Activated T-helper 1 cell treated with anti-CD3 and anti-CD28 coated beads, Interleukin-12 subunit alpha, Interleukin-12 subunit beta, Interleukin-2, Interleukin-4 antibody, amounts not matched to agents 30 ng/mL and 10 ng/mL and 1 ng/mL, durations not matched to agents 14 hours and 24 hours and 36 hours (primary cell): ENCODE measurements around the gene HS6ST1. TPM values are rescaled to one million over a fixed set of nuclear protein-coding genes. Genes with fewer than 3 reads are reported as not detected.
"Not testable (repeated sequence)": the region's sequence is repeated elsewhere in the genome, so short reads cannot be mapped to it uniquely, and the experiment has no call there.

Experiments used
- DNase-seq: peaks from one replicate; pipeline ENCODE4 v3.0.0; 2021; ENCODE audit warnings: low spot score
- H3K27ac Mint-ChIP-seq: one replicate; pipeline ENCODE4 v1.8.0; 2021; ENCODE audit warnings: mild to moderate bottlenecking, mixed read lengths
- H3K27me3 Mint-ChIP-seq: one replicate; pipeline ENCODE4 v1.8.0; 2022; ENCODE audit warnings: mild to moderate bottlenecking, moderate library complexity, mixed read lengths; ENCODE audit not compliant: insufficient read depth
- H3K36me3 Mint-ChIP-seq: one replicate; pipeline ENCODE4 v1.8.0; 2021; ENCODE audit warnings: low read depth, mixed read lengths
- H3K4me1 Mint-ChIP-seq: one replicate; pipeline ENCODE4 v1.8.0; 2021; ENCODE audit warnings: low read depth, mixed read lengths
- H3K4me3 Mint-ChIP-seq: one replicate; pipeline ENCODE4 v1.8.0; 2021; ENCODE audit warnings: mild to moderate bottlenecking, moderate library complexity, mixed read lengths
- H3K9me3 Mint-ChIP-seq: one replicate; pipeline ENCODE4 v1.8.0; 2021; ENCODE audit warnings: mixed read lengths
- intact Hi-C: fragments of 100-400 bp; cut with micrococcal nuclease; formaldehyde crosslinking; loops from one replicate; pipeline ENCODE4 v1.15.1; 2024
- total RNA-seq: library from RNA; stranded (reverse); gene quantifications from 2 replicates; pipeline ENCODE4 v1.2.3, GENCODE V29; 2022

HS6ST1 gene
- total RNA-seq, 1 donor from 2014 or later = 22.3 TPM

DNA sequence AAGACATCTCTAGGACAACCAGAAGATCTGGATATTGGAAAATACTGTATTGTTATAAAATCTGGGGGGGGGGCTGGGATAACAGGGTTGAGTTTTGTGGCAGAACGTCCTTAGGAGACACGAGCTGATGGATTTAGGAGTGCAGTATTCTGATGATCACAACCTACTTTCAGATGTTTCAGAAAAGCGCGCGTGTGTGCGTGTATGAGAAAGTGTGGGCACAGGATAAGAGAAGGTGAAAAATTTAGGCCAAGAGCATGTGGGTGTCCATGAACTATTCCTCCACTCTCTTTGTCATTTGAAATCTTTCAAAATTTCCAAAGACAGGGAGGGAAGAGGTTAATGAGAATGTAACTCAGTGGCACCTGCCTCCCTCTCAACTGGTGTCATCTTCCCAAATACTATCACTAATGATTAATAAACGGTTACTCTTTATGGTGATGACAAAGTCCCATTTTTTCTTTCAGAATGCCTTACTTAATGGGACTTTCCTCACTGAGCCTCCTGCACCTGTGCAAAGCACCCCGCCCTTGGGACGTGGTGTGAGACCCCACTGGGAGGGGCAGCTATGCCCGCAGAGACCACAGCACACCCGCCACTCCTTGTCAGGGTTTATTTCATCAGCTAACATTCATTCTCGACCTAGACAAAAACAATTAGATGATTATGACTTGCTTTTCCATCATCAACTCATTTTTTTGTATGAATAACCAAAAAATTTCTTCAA, 53.6 kb downstream of the HS6ST1 start:
- no peak for DNase-seq
- Mint-ChIP-seq H3K4me1 (no peaks in the 10 kb centered on the region), H3K27me3 (no peaks in the 10 kb centered on the region), H3K4me3 (no peak overlapping the region), H3K36me3 (no peaks in the 10 kb centered on the region), H3K27ac (no peak overlapping the region), H3K9me3 (no peaks in the 10 kb centered on the region)
- intact Hi-C loops = no loop called here

DNA sequence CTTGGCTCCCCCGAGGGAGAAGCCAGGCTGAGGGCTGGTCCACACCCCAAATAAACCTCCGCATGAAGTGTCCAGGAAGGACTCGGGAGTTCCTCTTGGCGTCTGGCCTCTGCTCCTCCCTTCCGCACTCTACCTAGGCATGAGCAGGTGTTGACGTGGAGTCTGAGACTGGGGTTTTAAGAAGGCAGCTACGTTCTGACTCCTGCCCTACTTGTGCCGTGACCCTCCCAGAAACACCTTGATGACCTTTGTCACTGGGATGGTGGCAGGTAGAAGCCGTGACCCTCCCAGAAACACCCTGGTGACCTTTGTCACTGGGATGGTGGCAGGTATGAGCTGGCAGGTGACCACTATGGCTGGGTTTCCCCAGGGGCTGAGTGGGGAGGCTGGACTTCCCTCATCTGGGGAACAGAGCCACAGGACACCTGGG, 54.8 kb downstream of the HS6ST1 start:
- H3K27me3 Mint-ChIP-seq = peaks cover 1% of the 10 kb centered on the region
- no peaks in the 10 kb centered on the region for H3K9me3 Mint-ChIP-seq
- H3K36me3 Mint-ChIP-seq = no peaks in the 10 kb centered on the region
- DNase-seq = no peak
- no peak overlapping the region for H3K4me3 Mint-ChIP-seq
- no peaks in the 10 kb centered on the region for H3K4me1 Mint-ChIP-seq
- no peak overlapping the region for H3K27ac Mint-ChIP-seq
- intact Hi-C loops = no loop called here

DNA sequence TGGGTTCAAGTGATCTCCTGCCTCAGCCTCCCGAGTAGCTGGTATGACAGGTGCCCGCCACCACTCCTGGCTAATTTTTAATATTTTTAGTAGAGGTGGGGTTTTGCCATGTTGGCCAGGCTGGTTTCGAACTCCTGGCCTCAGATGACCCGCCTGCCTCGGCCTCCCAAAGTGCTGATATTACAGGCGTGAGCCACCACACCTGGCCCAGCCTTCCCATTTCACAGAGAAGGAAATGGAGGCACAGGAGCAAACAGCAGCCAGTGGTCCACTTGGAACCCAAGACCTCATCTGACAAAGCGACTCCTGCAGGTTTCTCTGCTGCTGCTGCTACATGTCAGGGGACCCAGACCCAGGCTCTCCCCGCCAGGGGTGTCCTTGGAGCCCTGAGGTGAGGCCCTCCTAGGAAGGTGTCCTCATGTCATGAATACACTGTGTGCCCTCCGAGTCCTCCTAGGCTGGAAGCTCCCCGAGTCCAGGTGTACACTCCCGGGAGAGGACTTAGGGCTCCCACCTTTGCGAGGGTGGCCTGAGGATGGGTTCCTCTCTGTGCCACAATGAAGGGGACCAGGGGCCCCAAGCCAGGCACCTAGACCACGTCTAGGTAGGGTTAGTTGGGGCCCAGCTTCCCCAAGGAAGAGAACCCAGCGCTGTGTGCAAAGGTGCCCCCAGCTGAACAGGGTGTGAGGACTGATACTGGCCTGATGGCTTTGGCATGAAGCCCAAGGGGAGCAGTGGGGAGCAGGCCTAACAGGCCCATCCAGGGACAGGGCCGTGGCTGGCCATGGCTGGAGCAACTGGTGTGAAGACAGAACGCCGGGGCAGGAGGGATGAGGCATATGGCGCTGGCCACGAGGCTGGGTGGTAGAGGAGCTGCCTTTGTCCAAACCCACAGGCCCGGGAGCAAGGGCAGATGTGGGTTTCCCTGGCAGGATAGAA, 56.1 kb downstream of the HS6ST1 start:
- intact Hi-C loops = no loop called here

DNA sequence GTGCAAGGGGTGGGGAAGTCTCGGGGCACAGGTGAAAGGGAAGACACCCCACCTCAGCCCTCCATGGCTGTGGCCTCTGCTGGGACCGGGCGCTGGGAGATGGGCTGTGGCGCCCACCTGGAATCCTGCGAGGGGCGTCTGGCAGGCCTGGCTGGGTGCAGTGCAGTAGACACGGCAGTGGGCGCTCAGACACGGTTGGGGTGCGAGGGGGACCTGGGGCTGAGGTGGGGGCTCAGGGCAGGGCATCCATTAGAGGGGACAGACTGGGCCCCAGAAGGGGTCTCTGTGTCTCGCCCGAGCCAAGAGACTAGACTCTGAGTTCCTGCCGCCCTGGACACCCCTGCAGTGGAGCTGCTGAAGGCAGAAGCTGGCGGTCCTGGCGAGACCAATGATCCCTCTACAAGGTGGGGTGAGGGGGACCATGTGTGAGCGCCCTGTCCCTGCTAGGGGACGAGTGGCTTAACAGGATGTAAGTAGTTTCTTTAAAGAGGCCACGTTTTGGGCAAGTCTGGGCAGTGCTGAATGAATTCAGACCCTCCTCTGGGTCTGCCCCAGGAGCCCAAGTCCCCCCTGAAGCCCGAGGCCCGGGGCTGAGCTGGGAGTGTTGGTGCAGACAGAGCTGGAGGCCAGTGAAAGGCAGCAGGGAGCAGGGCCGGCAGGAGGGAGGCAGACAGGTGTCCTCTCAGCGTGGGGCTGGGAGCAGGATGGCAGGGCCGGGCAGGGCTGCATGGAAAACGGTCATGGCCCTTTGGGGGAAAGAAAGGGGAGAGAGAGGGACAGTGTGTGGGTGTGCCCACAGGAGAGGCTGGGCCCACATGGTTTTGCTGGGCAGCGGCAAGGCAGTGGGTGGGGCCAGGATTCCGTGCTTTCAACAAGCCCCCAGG, 57.2 kb downstream of the HS6ST1 start:
- Mint-ChIP-seq H3K4me1 (no peaks in the 10 kb centered on the region), H3K27me3 (peaks cover 10% of the 10 kb centered on the region), H3K9me3 (no peaks in the 10 kb centered on the region), H3K4me3 (no peak overlapping the region), H3K36me3 (no peaks in the 10 kb centered on the region), H3K27ac (no peak overlapping the region)
- intact Hi-C loops = no loop called here
- no peak for DNase-seq

More for the DNA sequence above, 56.1 kb downstream of the HS6ST1 start:
- Mint-ChIP-seq H3K4me1 (no peaks in the 10 kb centered on the region), H3K27me3 (peaks cover 2% of the 10 kb centered on the region), H3K36me3 (no peaks in the 10 kb centered on the region), H3K9me3 (no peaks in the 10 kb centered on the region), H3K27ac (no peak overlapping the region), H3K4me3 (no peak overlapping the region)
- DNase-seq = no peak

DNA sequence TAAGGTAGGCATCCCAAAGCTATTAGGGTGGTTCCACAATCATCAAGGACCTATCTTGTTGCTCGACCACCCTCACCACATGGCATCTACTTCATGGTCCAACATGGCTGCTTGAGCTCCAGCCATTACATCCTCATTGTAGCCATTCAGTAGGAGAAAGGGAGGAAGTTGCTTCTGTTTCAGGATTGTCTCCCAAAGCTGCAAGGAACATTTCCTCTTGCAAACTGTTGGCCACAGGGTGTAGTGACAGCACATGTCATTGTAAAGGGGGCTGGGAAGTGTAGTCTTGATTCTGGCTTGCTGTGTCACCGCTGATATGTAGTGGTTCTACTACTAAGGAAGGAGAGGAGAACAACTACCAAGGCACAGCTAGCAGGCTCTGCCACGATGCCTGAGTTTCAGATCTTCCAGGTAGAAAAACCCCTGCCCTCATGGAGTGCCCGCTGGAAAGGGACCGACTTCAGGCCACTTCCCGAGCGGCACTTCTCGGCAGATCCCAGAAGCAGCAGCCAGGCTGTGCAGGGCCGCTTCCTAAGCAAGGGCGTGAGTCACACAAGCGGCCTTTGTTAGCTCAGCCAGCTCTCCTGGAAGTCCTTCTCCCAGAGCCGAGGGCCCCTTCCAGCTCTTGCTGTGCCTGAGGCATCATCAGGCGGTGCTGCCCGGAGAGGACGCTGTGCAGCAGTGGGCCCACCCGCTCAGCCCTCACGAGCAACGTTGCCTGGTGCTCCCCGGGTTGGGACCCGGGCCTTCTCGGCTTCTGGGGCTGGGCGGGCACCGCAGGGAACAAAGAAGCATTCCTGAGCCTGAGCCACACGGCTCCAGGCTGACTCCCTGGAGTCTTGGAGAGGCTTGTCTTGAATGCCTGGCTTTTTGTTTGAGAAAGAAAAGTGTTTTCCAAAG, 58.2 kb downstream of the HS6ST1 start:
- no peak overlapping the region for H3K4me3 Mint-ChIP-seq
- H3K4me1 Mint-ChIP-seq = no peaks in the 10 kb centered on the region
- H3K36me3 Mint-ChIP-seq = no peaks in the 10 kb centered on the region
- H3K27me3 Mint-ChIP-seq = peaks cover 13% of the 10 kb centered on the region
- no peak overlapping the region for H3K27ac Mint-ChIP-seq
- intact Hi-C loops = no loop called here
- DNase-seq = no peak
- no peaks in the 10 kb centered on the region for H3K9me3 Mint-ChIP-seq

DNA sequence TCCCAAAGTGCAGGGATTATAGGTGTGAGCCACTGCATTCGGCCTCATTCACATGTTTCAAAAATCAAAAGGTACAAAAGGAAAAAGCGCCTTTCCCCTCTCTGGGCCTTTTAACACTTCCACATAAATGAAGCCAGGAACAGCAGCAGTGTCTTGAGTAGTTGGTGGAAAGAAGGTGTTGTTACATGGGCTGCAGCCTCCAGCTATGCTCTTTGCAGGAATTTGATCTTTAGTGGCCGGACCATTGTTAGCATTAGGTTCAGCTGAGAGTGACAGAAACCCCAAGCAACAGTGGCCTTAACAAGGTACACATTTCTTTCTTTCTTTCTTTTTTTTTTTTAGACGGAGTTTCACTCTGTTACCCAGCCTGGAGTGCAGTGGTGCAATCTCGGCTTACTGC, 59.1 kb downstream of the HS6ST1 start:
- Mint-ChIP-seq H3K36me3 (no peaks in the 10 kb centered on the region), H3K27ac (no peak overlapping the region), H3K27me3 (peaks cover 16% of the 10 kb centered on the region), H3K9me3 (no peaks in the 10 kb centered on the region), H3K4me3 (no peak overlapping the region), H3K4me1 (no peaks in the 10 kb centered on the region)
- intact Hi-C loops = no loop called here
- no peak for DNase-seq

GRCh38 chr2:128258218-128258617, 60.5 kb downstream of the HS6ST1 start:
- Mint-ChIP-seq H3K27ac (no peak overlapping the region), H3K27me3 (peaks cover 16% of the 10 kb centered on the region), H3K36me3 (no peaks in the 10 kb centered on the region), H3K4me1 (no peaks in the 10 kb centered on the region), H3K9me3 (no peaks in the 10 kb centered on the region), H3K4me3 (no peak overlapping the region)
- intact Hi-C loops = no loop called here
- no peak for DNase-seq

DNA sequence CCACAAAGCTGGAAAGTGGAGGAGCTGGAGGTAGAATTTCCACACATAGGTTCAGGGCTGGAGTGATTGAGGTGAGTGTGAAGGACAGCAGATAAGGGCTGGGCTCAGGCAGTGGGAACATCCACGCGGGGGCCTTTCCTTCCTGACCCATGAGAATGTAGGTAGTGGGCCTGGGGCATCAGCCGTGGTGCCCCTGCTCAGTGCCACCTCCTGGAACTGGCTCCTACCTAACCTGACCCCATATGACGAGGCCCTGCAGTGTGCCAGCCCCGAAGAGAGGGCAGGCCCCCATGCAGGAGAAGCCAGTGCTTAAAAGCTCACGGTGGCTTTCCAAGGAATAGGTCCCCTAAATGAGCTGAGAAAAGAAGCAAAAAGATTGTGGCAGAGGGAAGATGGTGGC, 66.2 kb downstream of the HS6ST1 start:
- peaks cover 15% of the 10 kb centered on the region for H3K27me3 Mint-ChIP-seq
- no peak overlapping the region for H3K27ac Mint-ChIP-seq
- no peaks in the 10 kb centered on the region for H3K9me3 Mint-ChIP-seq
- H3K4me1 Mint-ChIP-seq = no peaks in the 10 kb centered on the region
- no peak for DNase-seq
- no peaks in the 10 kb centered on the region for H3K36me3 Mint-ChIP-seq
- H3K4me3 Mint-ChIP-seq = no peak overlapping the region
- intact Hi-C loops = loop anchor here (5.0 kb wide), 1 partner anchor 270 kb away; no protein-coding TSS in a partner anchor

DNA sequence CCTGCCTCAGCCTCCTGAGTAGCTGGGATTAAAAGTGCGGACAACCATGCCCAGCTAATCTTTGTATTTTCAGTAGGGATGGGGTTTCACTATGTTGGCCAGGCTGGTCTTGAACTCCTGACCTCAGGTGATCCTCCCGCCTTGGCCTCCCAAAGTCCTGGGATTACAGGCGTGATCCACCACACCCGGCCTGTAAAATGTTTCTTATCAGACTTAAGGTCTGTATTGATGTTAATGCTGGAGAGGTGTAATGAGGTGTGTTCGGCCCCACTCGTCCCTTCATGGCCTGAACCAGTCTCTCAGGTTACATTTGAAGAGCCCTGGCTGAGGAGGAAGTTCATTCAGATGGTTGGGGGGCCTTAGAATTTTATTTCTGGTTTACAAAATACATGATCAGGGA, 66.6 kb downstream of the HS6ST1 start:
- H3K4me3 Mint-ChIP-seq, H3K9me3 Mint-ChIP-seq, H3K36me3 Mint-ChIP-seq, H3K4me1 Mint-ChIP-seq, H3K27ac Mint-ChIP-seq, DNase-seq: not testable (repeated sequence)
- peaks cover 13% of the 10 kb centered on the region for H3K27me3 Mint-ChIP-seq
- intact Hi-C loops = loop anchor here (5.0 kb wide), 1 partner anchor 270 kb away; no protein-coding TSS in a partner anchor

DNA sequence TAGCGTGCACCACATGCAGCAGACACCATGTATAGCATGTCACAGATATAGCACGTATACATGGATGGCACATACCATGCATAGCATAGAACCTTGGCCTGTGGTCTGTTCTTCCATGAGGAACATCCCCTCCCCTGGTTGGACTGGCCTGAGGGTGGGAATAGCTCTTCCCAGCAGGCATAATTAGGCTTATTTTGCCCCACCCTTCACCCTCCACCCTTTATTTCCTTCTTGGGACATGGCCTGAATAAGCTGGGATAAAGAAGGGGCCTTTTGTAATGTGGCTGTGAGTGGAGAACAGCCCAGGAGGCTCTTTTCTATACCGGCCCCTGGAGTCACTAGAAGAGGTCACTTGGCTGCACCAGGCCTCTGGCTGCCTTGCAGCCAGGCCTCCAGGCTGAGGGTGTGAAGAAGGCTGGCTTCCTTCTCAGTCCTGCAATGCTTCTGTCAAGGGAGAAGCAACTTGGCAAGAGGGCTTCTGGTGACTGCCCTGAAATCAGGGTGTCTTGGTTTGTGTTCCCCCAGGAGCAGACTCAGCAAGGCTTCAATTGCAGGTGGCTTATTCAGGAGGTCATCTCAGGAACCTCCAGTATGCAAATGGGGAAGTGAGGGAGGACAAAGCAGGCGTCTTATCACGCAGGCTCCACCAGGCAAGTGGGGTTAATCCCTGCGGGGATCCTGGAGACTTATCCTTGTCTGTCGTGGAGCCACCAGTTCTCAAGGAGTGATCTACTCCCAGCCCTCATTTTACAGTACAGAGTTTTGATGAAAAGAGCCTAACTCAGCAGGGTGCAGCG, 68.2 kb downstream of the HS6ST1 start:
- intact Hi-C loops = loop anchor here (5.0 kb wide), 1 partner anchor 272 kb away; no protein-coding TSS in a partner anchor
- no peak overlapping the region for H3K27ac Mint-ChIP-seq
- no peaks in the 10 kb centered on the region for H3K36me3 Mint-ChIP-seq
- H3K27me3 Mint-ChIP-seq = peaks cover 5% of the 10 kb centered on the region
- H3K4me3 Mint-ChIP-seq = no peak overlapping the region
- H3K9me3 Mint-ChIP-seq = no peaks in the 10 kb centered on the region
- H3K4me1 Mint-ChIP-seq = no peaks in the 10 kb centered on the region
- DNase-seq = no peak

DNA sequence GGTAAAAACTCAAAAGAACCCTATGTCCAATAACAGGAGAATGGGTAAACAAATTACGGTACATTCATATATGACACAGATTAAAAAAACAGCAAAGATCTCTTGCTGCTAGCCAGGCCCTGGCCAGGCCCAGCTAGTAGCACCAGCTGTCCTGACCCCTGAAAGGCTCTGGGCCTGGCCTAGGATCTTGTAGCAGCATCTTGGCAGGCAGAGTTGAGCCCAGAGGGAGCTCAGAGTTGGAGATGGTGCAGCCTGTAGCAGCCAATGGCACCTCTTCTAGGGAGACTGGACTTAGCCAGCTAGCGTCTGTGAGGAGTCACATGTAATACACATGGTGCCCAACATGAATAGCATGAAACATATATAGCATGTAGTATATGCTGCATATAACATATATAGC, 69.1 kb downstream of the HS6ST1 start:
- H3K4me3 Mint-ChIP-seq = no peak overlapping the region
- no peak overlapping the region for H3K27ac Mint-ChIP-seq
- peaks cover 2% of the 10 kb centered on the region for H3K27me3 Mint-ChIP-seq
- intact Hi-C loops = no loop called here
- DNase-seq = no peak
- H3K36me3 Mint-ChIP-seq = no peaks in the 10 kb centered on the region
- H3K9me3 Mint-ChIP-seq = no peaks in the 10 kb centered on the region
- no peaks in the 10 kb centered on the region for H3K4me1 Mint-ChIP-seq
